Keratinocyte (primary cell): Measurements from ENCODE around the gene CLDN9. TPM values are rescaled to one million over a fixed set of nuclear protein-coding genes. Genes with fewer than 3 reads are reported as not detected.

Experiments
- DNase-seq: peaks from one replicate; pipeline ENCODE4 v3.0.0-alpha.2; 2011; ENCODE audit warnings: low read depth, missing footprints, low spot score
- FAIRE-seq: peaks from 2 replicates; lab custom pipeline; 2011; peaks lifted over from hg19 to GRCh38; lab: Jason Lieb, UNC
- H2AFZ ChIP-seq: 2 replicates; pipeline ENCODE4 v1.6.0; 2012; ENCODE audit warnings: low read length, control low read depth, inconsistent platforms; ENCODE audit not compliant: control insufficient read depth
- H3K27ac ChIP-seq: 2 replicates; pipeline ENCODE4 v1.5.1; 2011; ENCODE audit warnings: low read length; ENCODE audit not compliant: control insufficient read depth, insufficient read depth
- H3K27me3 ChIP-seq: 3 replicates; pipeline ENCODE4 v1.6.0; 2011; ENCODE audit warnings: low read length; ENCODE audit not compliant: control insufficient read depth, insufficient read depth; ENCODE audit errors: extremely low read depth
- H3K36me3 ChIP-seq, 2 experiments: 2 replicates in 1 of 2; 3 replicates in 1 of 2; pipeline ENCODE4 v1.5.1; 2011; ENCODE audit warnings: low read length in 2 of 2, mild to moderate bottlenecking in 1 of 2; ENCODE audit not compliant: control insufficient read depth in 2 of 2, insufficient read depth in 2 of 2; ENCODE audit errors: extremely low read depth in 1 of 2
- H3K4me1 ChIP-seq: 3 replicates; pipeline ENCODE4 v1.5.1; 2011; ENCODE audit warnings: low read length; ENCODE audit not compliant: control insufficient read depth, insufficient read depth; ENCODE audit errors: extremely low read depth
- H3K4me2 ChIP-seq: 3 replicates; pipeline ENCODE4 v1.6.0; 2011; ENCODE audit warnings: low read depth, low read length; ENCODE audit not compliant: control insufficient read depth, insufficient read depth; ENCODE audit errors: extremely low read depth
- H3K4me3 ChIP-seq, 3 experiments: fragments of 200-600 bp in 1 of 3; sonication (generic) in 1 of 3; 2 replicates in 2 of 3; 3 replicates in 1 of 3; pipeline ENCODE4 v1.5.1; 2011 to 2016; ENCODE audit warnings: low read length in 3 of 3, mild to moderate bottlenecking in 3 of 3, control low read depth in 2 of 3, inconsistent platforms in 1 of 3, low read depth in 1 of 3, mixed read lengths in 1 of 3, mixed run types in 1 of 3, moderate library complexity in 1 of 3; ENCODE audit not compliant: control insufficient read depth in 2 of 3, insufficient read depth in 2 of 3; ENCODE audit errors: extremely low read depth in 1 of 3
- H3K79me2 ChIP-seq: 2 replicates; pipeline ENCODE4 v1.6.0; 2012; ENCODE audit warnings: low read length; ENCODE audit not compliant: control insufficient read depth, insufficient read depth
- H3K9ac ChIP-seq: 3 replicates; pipeline ENCODE4 v1.6.0; 2011; ENCODE audit warnings: low read length; ENCODE audit not compliant: control insufficient read depth, insufficient read depth; ENCODE audit errors: extremely low read depth
- H3K9me1 ChIP-seq: 3 replicates; pipeline ENCODE4 v1.6.0; 2011; ENCODE audit warnings: low read length; ENCODE audit not compliant: control insufficient read depth, insufficient read depth; ENCODE audit errors: extremely low read depth
- H3K9me3 ChIP-seq: 2 replicates; pipeline ENCODE4 v1.5.1; 2012; ENCODE audit warnings: low read depth, low read length; ENCODE audit not compliant: control insufficient read depth
- H4K20me1 ChIP-seq: 3 replicates; pipeline ENCODE4 v1.6.0; 2011; ENCODE audit warnings: low read length; ENCODE audit not compliant: control insufficient read depth, insufficient read depth; ENCODE audit errors: extremely low read depth
- CTCF ChIP-seq, 3 experiments: IDR thresholded peaks in 1 of 3; conservative IDR thresholded peaks in 1 of 3; optimal IDR thresholded peaks in 1 of 3; 2 replicates in 2 of 3; 3 replicates in 1 of 3; pipeline versions ENCODE3 to v1.5.1; 2011; ENCODE audit warnings: low read length in 3 of 3, mild to moderate bottlenecking in 3 of 3, moderate library complexity in 2 of 3, control low read depth in 1 of 3, inconsistent platforms in 1 of 3; ENCODE audit not compliant: insufficient read depth in 2 of 3; ENCODE audit errors: extremely low read depth in 1 of 3
- EZH2 ChIP-seq: IDR thresholded peaks from one replicate; pipeline ENCODE4 v1.6.1; 2012; ENCODE audit warnings: inconsistent platforms, mild to moderate bottlenecking, low read length, moderate library complexity
- dilution Hi-C: fragments of 300-500 bp; cut with MboI; formaldehyde crosslinking; loops from one replicate; pipeline ENCODE4 v1.7.0; 2020; ENCODE audit warnings: low sequenced_read_pairs; ENCODE audit not compliant: extremely low pct_ligation_motif_present
- polyA plus RNA-seq, 5 experiments: library from polyadenylated mRNA; depleted of rRNA in 3 of 5; stranded (reverse) in 3 of 5; stranded (forward) in 1 of 5; unstranded in 1 of 5; fragments of >200 nt; gene quantifications; 1 replicate in 1 of 5; 2 replicates in 3 of 5; 3 replicates in 1 of 5; pipeline versions ENCODE4 v1.2.1 to v1.2.3, GENCODE V29; 2011 to 2012; ENCODE audit warnings: missing spikeins in 2 of 5, low read depth in 1 of 5, low replicate concordance in 1 of 5

Gene CLDN9
- polyA plus RNA-seq, 1 donor (not counting 4 experiments of a cell fraction or from before 2014, with no cell fraction given), result not detected

GRCh38 chr16:3012246-3012645, 477 bp upstream of the CLDN9 start:
- H4K20me1 ChIP-seq, result no peaks in the 10 kb centered on the region
- peaks cover 14% of the 10 kb centered on the region for H3K4me1 ChIP-seq
- no peak overlapping the region for H3K27ac ChIP-seq
- DNase-seq (no peak), FAIRE-seq (no peak)
- H3K36me3 ChIP-seq, result no peaks in the 10 kb centered on the region
- no peaks in the 10 kb centered on the region for H3K9me1 ChIP-seq
- H3K4me2 ChIP-seq, result no peak overlapping the region
- no peak overlapping the region for H3K9ac ChIP-seq
- dilution Hi-C loops, result no loop called here
- TF ChIP-seq EZH2 (peak; percentile 15), CTCF (optimal IDR thresholded peaks at IDR 0.05 in 1 of 3, IDR thresholded peaks at IDR 0.05 in 1 of 3, conservative IDR thresholded peaks at IDR 0.05 in 1 of 3; ENCODE audit: extremely low read depth in 1 of 3, insufficient read depth in 2 of 3, low read length in 3 of 3) (no peak)
- no peaks in the 10 kb centered on the region for H3K9me3 ChIP-seq
- peaks cover 35% of the 10 kb centered on the region for H3K27me3 ChIP-seq
- H3K4me3 ChIP-seq, result no peak overlapping the region
- no peaks in the 10 kb centered on the region for H3K79me2 ChIP-seq
- no peak overlapping the region for H2AFZ ChIP-seq

- Histone ChIP-seq H4K20me1 (no peaks in the 10 kb centered on the region), H3K9ac (no peak overlapping the region), H3K79me2 (no peaks in the 10 kb centered on the region), H3K4me2 (no peak overlapping the region), H3K9me1 (no peaks in the 10 kb centered on the region), H3K4me1 (peaks cover 19% of the 10 kb centered on the region), H3K27me3 (peaks cover 35% of the 10 kb centered on the region), H2AFZ (no peak overlapping the region), H3K27ac (no peak overlapping the region), H3K36me3 (no peaks in the 10 kb centered on the region), H3K4me3 (no peak overlapping the region), H3K9me3 (no peaks in the 10 kb centered on the region)
- dilution Hi-C loops, result no loop called here
- TF ChIP-seq CTCF (optimal IDR thresholded peaks at IDR 0.05 in 1 of 3, IDR thresholded peaks at IDR 0.05 in 1 of 3, conservative IDR thresholded peaks at IDR 0.05 in 1 of 3; ENCODE audit: extremely low read depth in 1 of 3, insufficient read depth in 2 of 3, low read length in 3 of 3), result no peak
- TF ChIP-seq EZH2, result no peak
- no peak for DNase-seq
- no peak for FAIRE-seq
Measured at GRCh38 chr16:3013491-3013951, 798 bp downstream of the CLDN9 start.
